OCI-LY7 (cell line): ENCODE measurements around the gene SORD.
"Not testable (repeated sequence)": the region's sequence is repeated elsewhere in the genome, so short reads cannot be mapped to it uniquely, and the experiment has no call there.

ENCODE experiments used
- EZH2phosphoT487 ChIP-seq: fragments of 200-600 bp; sonication (generic); IDR thresholded peaks from 2 replicates; pipeline ENCODE4 v1.6.1; 2018; ENCODE audit warnings: low read depth, borderline replicate concordance, mild to moderate bottlenecking, mixed run types, antibody characterized with exemption, low read length, moderate library complexity, mixed read lengths
- TF ChIP-seq, protein P1 (sequence below): fragments of 200-600 bp; sonication (generic); conservative IDR thresholded peaks from 2 replicates; pipeline ENCODE4 v1.5.1; 2014; ENCODE audit warnings: mild to moderate bottlenecking, antibody characterized with exemption, low read length, moderate library complexity, mixed read lengths

- TF ChIP-seq, protein P1, sequence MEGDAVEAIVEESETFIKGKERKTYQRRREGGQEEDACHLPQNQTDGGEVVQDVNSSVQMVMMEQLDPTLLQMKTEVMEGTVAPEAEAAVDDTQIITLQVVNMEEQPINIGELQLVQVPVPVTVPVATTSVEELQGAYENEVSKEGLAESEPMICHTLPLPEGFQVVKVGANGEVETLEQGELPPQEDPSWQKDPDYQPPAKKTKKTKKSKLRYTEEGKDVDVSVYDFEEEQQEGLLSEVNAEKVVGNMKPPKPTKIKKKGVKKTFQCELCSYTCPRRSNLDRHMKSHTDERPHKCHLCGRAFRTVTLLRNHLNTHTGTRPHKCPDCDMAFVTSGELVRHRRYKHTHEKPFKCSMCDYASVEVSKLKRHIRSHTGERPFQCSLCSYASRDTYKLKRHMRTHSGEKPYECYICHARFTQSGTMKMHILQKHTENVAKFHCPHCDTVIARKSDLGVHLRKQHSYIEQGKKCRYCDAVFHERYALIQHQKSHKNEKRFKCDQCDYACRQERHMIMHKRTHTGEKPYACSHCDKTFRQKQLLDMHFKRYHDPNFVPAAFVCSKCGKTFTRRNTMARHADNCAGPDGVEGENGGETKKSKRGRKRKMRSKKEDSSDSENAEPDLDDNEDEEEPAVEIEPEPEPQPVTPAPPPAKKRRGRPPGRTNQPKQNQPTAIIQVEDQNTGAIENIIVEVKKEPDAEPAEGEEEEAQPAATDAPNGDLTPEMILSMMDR, result not testable (repeated sequence)
- not testable (repeated sequence) for TF ChIP-seq EZH2phosphoT487
Observed at GRCh38 chr15:44976183-44976582, 46.8 kb upstream of the SORD start.
